ENCODE results near the gene SMARCC2. TPM values are rescaled to one million over a fixed set of nuclear protein-coding genes. Genes with fewer than 3 reads are reported as not detected.
A peak's percentile ranks its signal among the peaks of the same experiment; 100 is the strongest.

The SMARCC2 gene
- total and polyA plus RNA-seq, 11 donors, result 21.4 to 83.5 (median 65.9) TPM

GRCh38 chr12:56221232-56221756 is 32.0 kb upstream of the SMARCC2 start:
- 0 to 1% (median 1%) methylated on average over 21 of the region's 21 CpGs for WGBS, 4 donors
- Histone ChIP-seq H3K27ac (peak overlapping the region; percentile 86 to 99 (median 96)), H3K36me3 (peaks cover 0 to 17% (median 8%) of the 10 kb centered on the region in 9 donors), H3K4me3 (peak overlapping the region; percentile 56 to 95 (median 76)), H3K27me3 (no peaks in the 10 kb centered on the region), H3K9me3 (no peaks in the 10 kb centered on the region), H3K4me1 (peaks cover 8 to 52% (median 41%) of the 10 kb centered on the region in 12 donors)
- TF ChIP-seq POLR2A (IDR thresholded peaks at IDR 0.05), result no peak
- TF ChIP-seq, protein P1, sequence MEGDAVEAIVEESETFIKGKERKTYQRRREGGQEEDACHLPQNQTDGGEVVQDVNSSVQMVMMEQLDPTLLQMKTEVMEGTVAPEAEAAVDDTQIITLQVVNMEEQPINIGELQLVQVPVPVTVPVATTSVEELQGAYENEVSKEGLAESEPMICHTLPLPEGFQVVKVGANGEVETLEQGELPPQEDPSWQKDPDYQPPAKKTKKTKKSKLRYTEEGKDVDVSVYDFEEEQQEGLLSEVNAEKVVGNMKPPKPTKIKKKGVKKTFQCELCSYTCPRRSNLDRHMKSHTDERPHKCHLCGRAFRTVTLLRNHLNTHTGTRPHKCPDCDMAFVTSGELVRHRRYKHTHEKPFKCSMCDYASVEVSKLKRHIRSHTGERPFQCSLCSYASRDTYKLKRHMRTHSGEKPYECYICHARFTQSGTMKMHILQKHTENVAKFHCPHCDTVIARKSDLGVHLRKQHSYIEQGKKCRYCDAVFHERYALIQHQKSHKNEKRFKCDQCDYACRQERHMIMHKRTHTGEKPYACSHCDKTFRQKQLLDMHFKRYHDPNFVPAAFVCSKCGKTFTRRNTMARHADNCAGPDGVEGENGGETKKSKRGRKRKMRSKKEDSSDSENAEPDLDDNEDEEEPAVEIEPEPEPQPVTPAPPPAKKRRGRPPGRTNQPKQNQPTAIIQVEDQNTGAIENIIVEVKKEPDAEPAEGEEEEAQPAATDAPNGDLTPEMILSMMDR (IDR thresholded peaks at IDR 0.05), result no peak
- DNase-seq, result peak; percentile 53 to 78 (median 68)
- ATAC-seq, result peak; percentile 8 to 38 (median 21)
- intact Hi-C loops (cut with DNase I), result loop anchor here in 6 of 10 donors (5.0 to 10.0 kb wide), 4 partner anchors 34 to 244 kb away; partner anchors contain the start of genes ANKRD52 (in 4 of the 6), ESYT1 (in 1 of the 6), SMARCC2 (in 1 of the 6) and SPRYD4 (in 1 of the 6)

GRCh38 chr12:56220611-56221231 is 31.4 kb upstream of the SMARCC2 start:
- 4 to 6% (median 5%) methylated on average over 10 of the region's 10 CpGs for WGBS, 4 donors

GRCh38 chr12:56219840-56220239 is 30.6 kb upstream of the SMARCC2 start:
- intact Hi-C loops (cut with DNase I), result loop anchor here in 6 of 10 donors (5.0 to 10.0 kb wide), 4 partner anchors 33 to 245 kb away; partner anchors contain the start of genes ANKRD52 (in 4 of the 6), ESYT1 (in 1 of the 6), SMARCC2 (in 1 of the 6) and SPRYD4 (in 1 of the 6)

More at GRCh38 chr12:56220611-56221231, 31.4 kb upstream of the SMARCC2 start:
- no peak for ATAC-seq
- peak overlapping the region; percentile 86 to 99 (median 96) for H3K27ac ChIP-seq
- no peaks in the 10 kb centered on the region for H3K27me3 ChIP-seq
- peak overlapping the region; percentile 56 to 95 (median 76) for H3K4me3 ChIP-seq
- peak in 1 of 5 donors; percentile 55 for DNase-seq
- peaks cover 0 to 19% (median 14%) of the 10 kb centered on the region in 9 donors for H3K36me3 ChIP-seq
- TF ChIP-seq, protein P1 (IDR thresholded peaks at IDR 0.05), result no peak
- no peak for TF ChIP-seq POLR2A (IDR thresholded peaks at IDR 0.05)
- peaks cover 8 to 52% (median 41%) of the 10 kb centered on the region in 12 donors for H3K4me1 ChIP-seq
- H3K9me3 ChIP-seq, result no peaks in the 10 kb centered on the region
- intact Hi-C loops (cut with DNase I), result loop anchor here in 6 of 10 donors (5.0 to 10.0 kb wide), 4 partner anchors 33 to 244 kb away; partner anchors contain the start of genes ANKRD52 (in 4 of the 6), ESYT1 (in 1 of the 6), SMARCC2 (in 1 of the 6) and SPRYD4 (in 1 of the 6)

More at GRCh38 chr12:56219840-56220239, 30.6 kb upstream of the SMARCC2 start:
- ATAC-seq, result no peak
- no peaks in the 10 kb centered on the region for H3K27me3 ChIP-seq
- 91 to 92% (median 92%) methylated on average over 9 of the region's 9 CpGs for WGBS, 4 donors
- peaks cover 0 to 28% (median 23%) of the 10 kb centered on the region in 9 donors for H3K36me3 ChIP-seq
- H3K9me3 ChIP-seq, result no peaks in the 10 kb centered on the region
- DNase-seq, result no peak
- peak overlapping the region in 9 of 12 donors; percentile 89 to 99 (median 97) for H3K27ac ChIP-seq
- H3K4me3 ChIP-seq, result peak overlapping the region in 4 of 12 donors; percentile 64 to 89 (median 80)
- TF ChIP-seq POLR2A (IDR thresholded peaks at IDR 0.05), result no peak
- TF ChIP-seq, protein P1 (IDR thresholded peaks at IDR 0.05), result no peak
- H3K4me1 ChIP-seq, result peaks cover 8 to 50% (median 39%) of the 10 kb centered on the region in 12 donors

Data from heart left ventricle (tissue), 16 donors.